PFSK-1 (cell line): Measurements from ENCODE around the gene CEP68.

Experiments used
- FOXP2 ChIP-seq: optimal IDR thresholded peaks from 2 replicates; pipeline ENCODE3; 2011; ENCODE audit warnings: borderline replicate concordance, control low read depth, inconsistent platforms; ENCODE audit not compliant: insufficient read depth; ENCODE audit errors: extremely low read length, extremely low read depth
- POLR2AphosphoS5 ChIP-seq: IDR thresholded peaks from 2 replicates; pipeline ENCODE4 v1.6.1; 2012; ENCODE audit warnings: low read depth, mild to moderate bottlenecking, control low read depth, low read length, moderate library complexity
- TF ChIP-seq, protein P1 (sequence below), 2 experiments: IDR thresholded peaks; 2 replicates each; pipeline versions ENCODE4 v1.6.1 to v1.8.0; 2011 to 2012; ENCODE audit warnings: low read depth in 2 of 2, low read length in 2 of 2, control low read depth in 1 of 2, inconsistent platforms in 1 of 2, mild to moderate bottlenecking in 1 of 2, moderate library complexity in 1 of 2; ENCODE audit not compliant: insufficient read depth in 1 of 2

- TF ChIP-seq FOXP2 (no peak), POLR2AphosphoS5 (no peak)
- TF ChIP-seq, protein P1, sequence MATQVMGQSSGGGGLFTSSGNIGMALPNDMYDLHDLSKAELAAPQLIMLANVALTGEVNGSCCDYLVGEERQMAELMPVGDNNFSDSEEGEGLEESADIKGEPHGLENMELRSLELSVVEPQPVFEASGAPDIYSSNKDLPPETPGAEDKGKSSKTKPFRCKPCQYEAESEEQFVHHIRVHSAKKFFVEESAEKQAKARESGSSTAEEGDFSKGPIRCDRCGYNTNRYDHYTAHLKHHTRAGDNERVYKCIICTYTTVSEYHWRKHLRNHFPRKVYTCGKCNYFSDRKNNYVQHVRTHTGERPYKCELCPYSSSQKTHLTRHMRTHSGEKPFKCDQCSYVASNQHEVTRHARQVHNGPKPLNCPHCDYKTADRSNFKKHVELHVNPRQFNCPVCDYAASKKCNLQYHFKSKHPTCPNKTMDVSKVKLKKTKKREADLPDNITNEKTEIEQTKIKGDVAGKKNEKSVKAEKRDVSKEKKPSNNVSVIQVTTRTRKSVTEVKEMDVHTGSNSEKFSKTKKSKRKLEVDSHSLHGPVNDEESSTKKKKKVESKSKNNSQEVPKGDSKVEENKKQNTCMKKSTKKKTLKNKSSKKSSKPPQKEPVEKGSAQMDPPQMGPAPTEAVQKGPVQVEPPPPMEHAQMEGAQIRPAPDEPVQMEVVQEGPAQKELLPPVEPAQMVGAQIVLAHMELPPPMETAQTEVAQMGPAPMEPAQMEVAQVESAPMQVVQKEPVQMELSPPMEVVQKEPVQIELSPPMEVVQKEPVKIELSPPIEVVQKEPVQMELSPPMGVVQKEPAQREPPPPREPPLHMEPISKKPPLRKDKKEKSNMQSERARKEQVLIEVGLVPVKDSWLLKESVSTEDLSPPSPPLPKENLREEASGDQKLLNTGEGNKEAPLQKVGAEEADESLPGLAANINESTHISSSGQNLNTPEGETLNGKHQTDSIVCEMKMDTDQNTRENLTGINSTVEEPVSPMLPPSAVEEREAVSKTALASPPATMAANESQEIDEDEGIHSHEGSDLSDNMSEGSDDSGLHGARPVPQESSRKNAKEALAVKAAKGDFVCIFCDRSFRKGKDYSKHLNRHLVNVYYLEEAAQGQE (IDR thresholded peaks at IDR 0.05; ENCODE audit: insufficient read depth in 1 of 2, low read depth in 2 of 2, low read length in 2 of 2), result no peak
These were observed 1.3 kb upstream of the CEP68 start for GRCh38 chr2:65054749-65055421.
